ENCODE data around the gene CTIF.

The CTIF gene

DNA sequence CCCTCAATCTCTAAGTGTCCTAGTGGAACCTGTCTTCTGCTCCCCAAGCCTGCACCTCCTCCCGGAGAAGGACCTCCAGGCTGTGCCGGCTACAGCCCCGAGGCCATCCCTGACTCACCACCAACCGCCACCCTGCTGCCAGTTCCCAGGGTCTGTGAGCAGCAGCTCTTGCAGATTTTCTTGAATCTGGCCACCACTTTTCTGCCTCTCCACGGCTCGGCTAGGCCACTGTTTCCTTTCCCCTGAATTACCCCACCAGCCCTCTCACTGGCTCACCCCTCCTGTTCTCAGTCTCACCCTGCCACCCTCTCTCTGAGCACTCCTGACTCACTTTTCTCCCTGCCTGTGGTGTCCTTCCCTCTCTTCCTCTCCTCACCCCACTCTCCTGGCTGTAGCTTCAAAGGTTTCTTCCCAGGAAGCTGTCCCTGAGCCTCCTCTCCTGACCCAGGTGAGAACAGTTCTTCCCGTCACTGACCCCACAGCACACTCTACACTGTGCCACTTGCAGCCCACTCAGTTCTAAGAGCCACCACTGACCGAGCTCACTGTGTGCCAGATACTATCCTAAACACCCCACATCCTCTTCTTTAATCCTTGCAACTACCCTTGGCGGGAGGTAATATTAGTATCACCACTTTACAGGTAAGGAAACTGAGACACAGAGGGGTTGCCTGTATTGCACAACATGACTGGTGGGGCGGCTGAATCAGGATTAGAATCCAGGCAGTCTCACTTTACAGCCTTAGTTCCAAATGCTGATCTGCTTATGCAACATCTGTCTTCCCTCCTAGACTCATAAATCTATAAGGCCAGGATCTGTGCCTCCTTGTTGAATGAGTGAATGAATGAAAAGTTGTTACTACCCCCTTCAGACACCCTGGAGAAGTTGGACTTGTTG lies 300.3 kb downstream of the CTIF start:
- Histone ChIP-seq H3K27me3 (ENCODE audit: control insufficient read depth in 1 of 2, insufficient read depth in 2 of 2, low read length in 2 of 2) (no peaks in the 10 kb centered on the region), H3K36me3 (ENCODE audit: control insufficient read depth in 2 of 2, insufficient read depth in 2 of 2, low read length in 2 of 2) (peaks cover 0 to 7% of the 10 kb centered on the region in 2 donors), H3K4me1 (ENCODE audit: control insufficient read depth, insufficient read depth, low read length) (peaks cover 10% of the 10 kb centered on the region), H3K9ac (ENCODE audit: low read length in 2 of 2) (no peak overlapping the region), H3K4me3 (ENCODE audit: low read length in 2 of 2) (no peak overlapping the region), H3K27ac (ENCODE audit: low read length) (no peak overlapping the region), H3K9me3 (ENCODE audit: control insufficient read depth in 2 of 2, low read length in 2 of 2) (no peaks in the 10 kb centered on the region)

DNA sequence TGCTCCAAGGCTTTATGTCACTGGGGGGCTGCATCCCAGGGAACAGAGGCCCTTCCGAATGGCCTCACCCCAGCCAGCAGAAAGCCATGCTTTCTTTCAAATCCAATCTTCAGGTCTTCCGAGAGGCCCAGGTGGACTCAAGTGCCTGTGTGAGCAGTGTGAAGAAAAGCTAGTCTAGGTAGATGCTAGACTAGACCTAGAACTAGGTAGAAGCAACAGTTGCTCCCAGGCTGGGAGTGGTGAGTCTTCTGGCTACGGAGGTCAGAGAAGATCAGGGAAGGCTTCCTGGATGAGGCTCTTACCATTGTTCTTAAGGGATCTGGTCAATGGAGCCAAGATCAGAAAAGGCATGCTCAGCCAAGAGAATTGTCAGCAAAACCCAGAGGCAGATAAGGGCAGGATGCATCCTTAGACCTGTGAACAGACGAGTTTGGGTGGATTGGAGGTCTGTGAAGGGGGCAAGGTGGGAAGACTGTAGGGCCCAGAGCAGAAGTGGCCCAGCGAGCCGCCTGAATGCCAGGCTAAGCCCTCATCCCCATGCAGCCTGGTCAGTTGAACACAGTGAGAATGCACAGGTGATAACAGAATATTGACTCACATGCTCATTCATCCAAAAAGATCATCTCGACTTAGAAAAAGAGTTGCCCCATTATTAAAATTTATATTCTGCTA lies 301.1 kb downstream of the CTIF start:
- Histone ChIP-seq H3K9me3 (ENCODE audit: control insufficient read depth in 2 of 2, low read length in 2 of 2) (no peaks in the 10 kb centered on the region), H3K4me1 (ENCODE audit: control insufficient read depth, insufficient read depth, low read length) (peaks cover 10% of the 10 kb centered on the region), H3K4me3 (ENCODE audit: low read length in 2 of 2) (no peak overlapping the region), H3K27ac (ENCODE audit: low read length) (no peak overlapping the region), H3K9ac (ENCODE audit: low read length in 2 of 2) (no peak overlapping the region), H3K27me3 (ENCODE audit: control insufficient read depth in 1 of 2, insufficient read depth in 2 of 2, low read length in 2 of 2) (no peaks in the 10 kb centered on the region), H3K36me3 (ENCODE audit: control insufficient read depth in 2 of 2, insufficient read depth in 2 of 2, low read length in 2 of 2) (peaks cover 0 to 9% of the 10 kb centered on the region in 2 donors)

DNA sequence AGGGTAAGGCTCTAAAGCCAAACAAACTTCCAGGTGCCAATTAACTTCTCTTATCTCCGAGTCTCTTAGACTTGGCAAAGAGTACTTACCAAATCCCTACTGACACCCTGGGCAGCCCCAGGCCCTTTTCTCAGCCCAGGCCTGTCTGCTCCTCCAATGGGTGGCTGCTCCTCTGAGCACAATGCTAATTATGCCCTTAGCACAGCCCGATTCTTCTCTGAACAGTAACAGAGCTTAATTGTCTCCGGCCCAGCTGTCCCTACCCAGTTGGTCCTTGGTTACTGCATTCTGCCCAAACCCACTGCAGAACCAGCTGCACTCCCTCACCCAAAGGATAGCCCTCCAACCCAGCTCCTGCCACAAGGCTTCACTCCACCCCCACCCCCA lies 301.7 kb downstream of the CTIF start:
- Histone ChIP-seq H3K4me1 (ENCODE audit: control insufficient read depth, insufficient read depth, low read length) (peaks cover 10% of the 10 kb centered on the region), H3K9ac (ENCODE audit: low read length in 2 of 2) (no peak overlapping the region), H3K9me3 (ENCODE audit: control insufficient read depth in 2 of 2, low read length in 2 of 2) (no peaks in the 10 kb centered on the region), H3K4me3 (ENCODE audit: low read length in 2 of 2) (no peak overlapping the region), H3K27ac (ENCODE audit: low read length) (no peak overlapping the region), H3K36me3 (ENCODE audit: control insufficient read depth in 2 of 2, insufficient read depth in 2 of 2, low read length in 2 of 2) (peaks cover 0 to 7% of the 10 kb centered on the region in 2 donors), H3K27me3 (ENCODE audit: control insufficient read depth in 1 of 2, insufficient read depth in 2 of 2, low read length in 2 of 2) (no peaks in the 10 kb centered on the region)

DNA sequence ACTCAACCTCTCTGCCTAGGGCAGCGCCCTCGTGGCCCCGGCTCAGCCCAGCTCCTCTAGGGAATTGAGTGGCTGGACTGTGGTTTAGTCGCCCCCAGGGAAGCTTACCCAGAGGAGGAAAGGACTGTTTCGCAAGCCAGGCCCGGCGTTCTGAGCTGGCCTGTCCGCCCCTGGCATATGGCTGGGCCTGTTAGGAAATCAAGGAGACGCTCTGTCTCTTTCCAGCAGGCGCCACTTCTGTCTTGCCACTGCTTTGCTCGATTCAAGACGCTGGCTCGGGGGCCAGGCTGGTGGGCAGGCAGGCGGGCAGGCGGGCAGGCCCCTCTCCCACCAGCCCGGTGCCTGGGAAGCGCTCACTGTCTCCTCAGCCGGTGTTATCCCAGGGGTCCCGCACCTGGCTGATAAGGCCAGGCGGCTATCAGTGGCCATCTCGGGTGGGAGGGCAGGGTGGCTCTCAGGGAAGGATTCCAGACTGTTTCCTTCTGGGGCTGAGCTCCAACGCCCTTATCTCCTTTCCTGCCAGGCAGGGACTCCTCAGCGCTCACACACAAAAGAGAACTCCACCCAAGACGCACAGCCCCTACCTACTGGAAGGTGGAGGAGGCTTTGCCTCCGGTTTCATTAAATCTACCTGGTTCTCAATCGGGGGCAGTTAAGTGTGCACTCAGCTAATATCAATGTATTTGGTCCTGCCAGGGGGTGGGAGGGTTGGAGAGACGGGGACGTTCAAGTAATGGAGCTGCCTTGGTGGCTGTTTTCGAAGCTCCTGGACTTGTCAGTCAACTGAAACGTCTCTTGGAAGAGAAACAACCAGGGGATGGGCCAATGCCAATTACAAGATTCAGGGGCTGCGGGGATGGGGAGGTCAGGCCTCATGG lies 302.8 kb downstream of the CTIF start:
- no peak overlapping the region for H3K4me3 ChIP-seq (ENCODE audit: low read length in 2 of 2)
- no peaks in the 10 kb centered on the region for H3K27me3 ChIP-seq (ENCODE audit: control insufficient read depth in 1 of 2, insufficient read depth in 2 of 2, low read length in 2 of 2)
- no peaks in the 10 kb centered on the region for H3K9me3 ChIP-seq (ENCODE audit: control insufficient read depth in 2 of 2, low read length in 2 of 2)
- no peak overlapping the region for H3K9ac ChIP-seq (ENCODE audit: low read length in 2 of 2)
- peaks cover 0 to 7% of the 10 kb centered on the region in 2 donors for H3K36me3 ChIP-seq (ENCODE audit: control insufficient read depth in 2 of 2, insufficient read depth in 2 of 2, low read length in 2 of 2)
- H3K27ac ChIP-seq (ENCODE audit: low read length) = peak overlapping the region; percentile 6
- H3K4me1 ChIP-seq (ENCODE audit: control insufficient read depth, insufficient read depth, low read length) = peaks cover 10% of the 10 kb centered on the region

DNA sequence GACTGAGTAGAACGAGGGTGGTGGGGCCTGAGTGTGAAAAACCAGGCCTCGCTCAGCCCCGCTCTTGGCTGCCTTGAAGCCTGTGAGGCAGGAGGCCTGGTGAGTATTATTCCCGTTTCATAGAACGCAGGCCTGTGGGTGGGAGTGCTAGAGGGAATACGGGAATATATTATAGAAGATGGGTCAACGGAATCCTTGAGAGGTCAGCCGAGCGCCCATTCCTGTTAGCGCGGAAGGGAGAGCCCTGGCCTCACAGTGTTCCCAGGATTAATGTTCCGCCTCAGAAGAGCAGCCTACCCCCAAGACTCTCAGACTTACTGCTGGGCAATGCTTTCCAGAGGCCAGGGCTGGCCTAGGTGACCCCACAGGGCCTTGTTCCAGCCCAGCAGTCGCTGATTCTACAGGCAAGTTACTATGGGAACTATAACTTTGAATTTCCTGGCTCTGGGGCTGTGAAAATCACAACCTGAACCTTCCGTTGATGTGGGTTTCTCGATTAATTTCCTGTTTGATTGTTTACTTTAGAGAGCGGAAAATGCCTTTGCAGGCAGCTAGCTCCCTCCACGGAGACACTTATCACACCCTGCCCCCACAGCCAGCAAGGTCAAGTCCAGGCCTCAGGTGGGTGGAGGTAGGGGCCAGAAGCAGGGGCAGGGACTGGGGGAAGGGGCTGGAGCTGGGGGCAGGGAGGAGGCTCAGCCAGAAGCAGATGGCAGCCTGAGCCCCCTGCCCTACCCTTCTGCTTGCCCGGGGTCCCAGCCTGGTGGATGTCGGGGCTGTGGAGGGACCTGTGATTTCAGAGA lies 303.6 kb downstream of the CTIF start:
- Histone ChIP-seq H3K9me3 (ENCODE audit: control insufficient read depth in 2 of 2, low read length in 2 of 2) (no peaks in the 10 kb centered on the region), H3K4me1 (ENCODE audit: control insufficient read depth, insufficient read depth, low read length) (peaks cover 10% of the 10 kb centered on the region), H3K36me3 (ENCODE audit: control insufficient read depth in 2 of 2, insufficient read depth in 2 of 2, low read length in 2 of 2) (peaks cover 0 to 7% of the 10 kb centered on the region in 2 donors), H3K4me3 (ENCODE audit: low read length in 2 of 2) (no peak overlapping the region), H3K27ac (ENCODE audit: low read length) (no peak overlapping the region), H3K27me3 (ENCODE audit: control insufficient read depth in 1 of 2, insufficient read depth in 2 of 2, low read length in 2 of 2) (no peaks in the 10 kb centered on the region), H3K9ac (ENCODE audit: low read length in 2 of 2) (no peak overlapping the region)

DNA sequence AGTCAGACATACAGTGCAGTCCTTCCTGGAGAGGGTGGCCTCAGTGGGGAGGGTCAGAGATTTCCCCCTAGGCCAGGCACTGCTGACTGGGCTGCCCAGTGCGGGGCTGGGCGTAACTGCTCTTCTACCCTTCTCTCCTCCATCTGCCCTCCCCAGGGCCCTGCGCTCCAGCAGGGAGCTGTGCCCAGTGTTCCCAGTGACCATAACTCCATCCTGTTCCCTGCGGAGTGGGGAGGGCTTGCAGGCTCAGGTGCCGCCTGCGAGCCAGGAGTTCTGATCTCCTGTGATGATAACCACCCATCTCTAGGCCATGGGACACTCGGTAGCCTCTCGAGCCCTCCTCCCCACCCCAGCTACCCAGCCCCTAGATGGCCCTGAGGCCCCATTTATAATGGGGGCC lies 304.3 kb downstream of the CTIF start:
- Histone ChIP-seq H3K36me3 (ENCODE audit: control insufficient read depth in 2 of 2, insufficient read depth in 2 of 2, low read length in 2 of 2) (peaks cover 0 to 7% of the 10 kb centered on the region in 2 donors), H3K9me3 (ENCODE audit: control insufficient read depth in 2 of 2, low read length in 2 of 2) (no peaks in the 10 kb centered on the region), H3K9ac (ENCODE audit: low read length in 2 of 2) (no peak overlapping the region), H3K4me3 (ENCODE audit: low read length in 2 of 2) (no peak overlapping the region), H3K27ac (ENCODE audit: low read length) (no peak overlapping the region), H3K4me1 (ENCODE audit: control insufficient read depth, insufficient read depth, low read length) (peaks cover 11% of the 10 kb centered on the region), H3K27me3 (ENCODE audit: control insufficient read depth in 1 of 2, insufficient read depth in 2 of 2, low read length in 2 of 2) (no peaks in the 10 kb centered on the region)

DNA sequence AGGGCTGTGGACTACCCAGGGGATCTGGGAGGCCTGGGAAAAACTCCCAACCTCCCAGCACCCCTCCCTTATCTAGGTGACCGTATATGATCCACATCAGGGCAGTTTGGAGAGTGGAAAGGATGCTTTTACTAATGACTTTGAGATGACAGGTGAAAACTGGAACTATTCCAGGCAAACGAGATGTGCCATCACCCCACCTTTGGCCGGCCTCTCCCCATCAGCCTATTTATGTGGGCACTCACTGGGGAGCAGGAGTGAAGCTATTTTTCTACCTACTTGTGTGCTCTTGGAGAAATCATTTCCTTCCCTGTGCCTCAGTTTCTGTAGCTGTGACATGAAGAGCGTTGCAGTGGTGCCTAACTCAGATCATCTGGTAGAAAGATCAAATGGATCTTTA lies 304.8 kb downstream of the CTIF start:
- Histone ChIP-seq H3K4me1 (ENCODE audit: control insufficient read depth, insufficient read depth, low read length) (peaks cover 13% of the 10 kb centered on the region), H3K9me3 (ENCODE audit: control insufficient read depth in 2 of 2, low read length in 2 of 2) (no peaks in the 10 kb centered on the region), H3K27ac (ENCODE audit: low read length) (no peak overlapping the region), H3K27me3 (ENCODE audit: control insufficient read depth in 1 of 2, insufficient read depth in 2 of 2, low read length in 2 of 2) (no peaks in the 10 kb centered on the region), H3K9ac (ENCODE audit: low read length in 2 of 2) (no peak overlapping the region), H3K4me3 (ENCODE audit: low read length in 2 of 2) (no peak overlapping the region), H3K36me3 (ENCODE audit: control insufficient read depth in 2 of 2, insufficient read depth in 2 of 2, low read length in 2 of 2) (peaks cover 0 to 5% of the 10 kb centered on the region in 2 donors)

DNA sequence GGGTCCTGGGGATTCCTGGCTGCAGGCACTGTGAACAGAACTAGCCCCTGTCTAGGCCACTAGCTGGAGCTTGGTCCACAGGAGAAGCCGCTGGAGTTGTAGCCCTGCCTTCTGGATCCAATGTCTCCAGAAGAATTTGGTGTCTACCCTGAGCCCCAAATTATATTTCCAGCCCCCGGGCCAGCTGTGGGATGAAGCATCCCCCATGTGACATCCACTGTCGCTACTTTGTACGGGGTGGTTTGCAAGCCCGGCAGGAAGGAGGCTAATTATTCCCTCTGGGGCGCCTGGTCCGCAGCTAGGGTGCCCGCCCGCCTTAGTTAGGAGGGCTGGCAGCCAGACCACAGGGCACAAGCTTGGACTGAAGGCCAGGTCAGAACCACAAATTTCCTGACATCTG lies 305.4 kb downstream of the CTIF start:
- peaks cover 12% of the 10 kb centered on the region for H3K4me1 ChIP-seq (ENCODE audit: control insufficient read depth, insufficient read depth, low read length)
- no peaks in the 10 kb centered on the region for H3K9me3 ChIP-seq (ENCODE audit: control insufficient read depth in 2 of 2, low read length in 2 of 2)
- no peak overlapping the region for H3K9ac ChIP-seq (ENCODE audit: low read length in 2 of 2)
- no peak overlapping the region for H3K4me3 ChIP-seq (ENCODE audit: low read length in 2 of 2)
- H3K27me3 ChIP-seq (ENCODE audit: control insufficient read depth in 1 of 2, insufficient read depth in 2 of 2, low read length in 2 of 2) = no peaks in the 10 kb centered on the region
- H3K36me3 ChIP-seq (ENCODE audit: control insufficient read depth in 2 of 2, insufficient read depth in 2 of 2, low read length in 2 of 2) = peaks cover 0 to 2% of the 10 kb centered on the region in 2 donors
- H3K27ac ChIP-seq (ENCODE audit: low read length) = no peak overlapping the region

DNA sequence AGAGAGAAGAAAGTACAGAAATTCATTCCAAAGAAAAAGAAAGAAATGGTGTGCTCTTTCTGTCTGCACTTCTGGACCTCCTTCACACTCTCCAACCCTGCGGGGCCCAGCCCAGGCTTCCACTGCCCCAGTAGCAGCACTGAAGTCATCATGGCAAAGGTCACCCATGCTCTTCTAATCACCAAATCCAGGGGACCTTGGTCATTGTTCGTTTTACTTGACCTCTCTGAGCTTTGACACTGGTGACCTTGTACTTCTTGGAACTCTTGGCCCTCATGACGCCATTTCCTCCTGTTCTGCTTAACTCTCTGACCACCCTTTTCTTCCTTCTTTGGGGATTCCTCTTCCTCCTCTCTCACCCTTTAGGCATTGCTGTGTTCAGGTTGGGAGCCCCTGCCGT lies 306.3 kb downstream of the CTIF start:
- H3K36me3 ChIP-seq (ENCODE audit: control insufficient read depth in 2 of 2, insufficient read depth in 2 of 2, low read length in 2 of 2) = peaks cover 0 to 2% of the 10 kb centered on the region in 2 donors

DNA sequence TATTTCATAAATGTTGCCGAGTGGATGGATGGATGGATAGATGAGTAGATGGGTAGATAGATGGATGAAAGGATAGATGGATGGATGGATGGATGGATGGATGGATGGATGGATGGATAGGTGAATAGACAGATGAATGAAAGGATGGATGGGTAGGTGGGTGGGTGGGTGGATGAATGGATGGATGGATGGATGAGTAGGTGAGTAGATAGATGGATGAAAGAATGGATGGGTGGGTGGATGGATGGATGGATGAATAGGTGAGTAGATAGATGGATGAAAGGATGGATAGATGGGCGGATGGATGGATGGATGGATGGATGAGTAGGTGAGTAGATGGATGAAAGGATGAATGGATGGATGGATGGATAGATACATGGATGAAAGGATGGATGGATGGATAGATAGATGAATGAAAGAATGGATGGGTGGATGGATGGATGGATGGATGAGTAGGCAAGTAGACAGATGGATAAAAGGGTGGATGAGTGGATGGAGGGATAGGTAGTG lies 307.6 kb downstream of the CTIF start:
- peaks cover 0 to 2% of the 10 kb centered on the region in 2 donors for H3K36me3 ChIP-seq (ENCODE audit: control insufficient read depth in 2 of 2, insufficient read depth in 2 of 2, low read length in 2 of 2)
- no peaks in the 10 kb centered on the region for H3K9me3 ChIP-seq (ENCODE audit: control insufficient read depth in 2 of 2, low read length in 2 of 2)
- no peak overlapping the region for H3K4me3 ChIP-seq (ENCODE audit: low read length in 2 of 2)
- H3K4me1 ChIP-seq (ENCODE audit: control insufficient read depth, insufficient read depth, low read length) = peaks cover 25% of the 10 kb centered on the region
- no peaks in the 10 kb centered on the region for H3K27me3 ChIP-seq (ENCODE audit: control insufficient read depth in 1 of 2, insufficient read depth in 2 of 2, low read length in 2 of 2)
- H3K9ac ChIP-seq (ENCODE audit: low read length in 2 of 2) = no peak overlapping the region
- H3K27ac ChIP-seq (ENCODE audit: low read length) = no peak overlapping the region

More for the DNA sequence above, 306.3 kb downstream of the CTIF start:
- Histone ChIP-seq H3K9ac (ENCODE audit: low read length in 2 of 2) (no peak overlapping the region), H3K4me1 (ENCODE audit: control insufficient read depth, insufficient read depth, low read length) (peaks cover 13% of the 10 kb centered on the region), H3K9me3 (ENCODE audit: control insufficient read depth in 2 of 2, low read length in 2 of 2) (no peaks in the 10 kb centered on the region), H3K4me3 (ENCODE audit: low read length in 2 of 2) (no peak overlapping the region), H3K27ac (ENCODE audit: low read length) (no peak overlapping the region), H3K27me3 (ENCODE audit: control insufficient read depth in 1 of 2, insufficient read depth in 2 of 2, low read length in 2 of 2) (no peaks in the 10 kb centered on the region)

All from stomach smooth muscle (tissue), 2 donors.